GM10266 (cell line): ENCODE data around the gene CTDNEP1.

Experiments
- DNase-seq: peaks from one replicate; pipeline ENCODE4 v3.0.0; 2012; ENCODE audit errors: extremely low spot score
- CTCF ChIP-seq: IDR thresholded peaks from 2 replicates; pipeline ENCODE4 v1.5.1; 2012; ENCODE audit warnings: mild to moderate bottlenecking, low read depth; ENCODE audit not compliant: control insufficient read depth, insufficient read depth; ENCODE audit errors: missing control alignments

The CTDNEP1 gene

GRCh38 chr17:7266784-7267183 is 15.2 kb upstream of the CTDNEP1 start:
- no peak for TF ChIP-seq CTCF
- no peak for DNase-seq

- no peak for TF ChIP-seq CTCF
Measured at GRCh38 chr17:7263801-7264078, 12.2 kb upstream of the CTDNEP1 start.

GRCh38 chr17:7262935-7263800 is 11.6 kb upstream of the CTDNEP1 start:
- DNase-seq: no peak
- TF ChIP-seq CTCF: no peak

More at GRCh38 chr17:7263801-7264078, 12.2 kb upstream of the CTDNEP1 start:
- DNase-seq: no peak

GRCh38 chr17:7262192-7262934 is 10.8 kb upstream of the CTDNEP1 start, which contains the start of gene CLDN7:
Gene CLDN7, minus strand, starts transcription at chr17:7262478. Its CDS starts 435 bp downstream, at chr17:7262043.
- DNase-seq: no peak
- TF ChIP-seq CTCF: no peak

GRCh38 chr17:7261379-7262191 is 10.1 kb upstream of the CTDNEP1 start:
- TF ChIP-seq CTCF: no peak
- DNase-seq: peak; percentile 73

GRCh38 chr17:7260651-7261378 is 9.3 kb upstream of the CTDNEP1 start:
- TF ChIP-seq CTCF: no peak
- peak; percentile 68 for DNase-seq
